H9 (cell line): ENCODE data around the gene MAP4K3. TPM values are rescaled to one million over a fixed set of nuclear protein-coding genes. Genes with fewer than 3 reads are reported as not detected.

Source experiments
- DNase-seq: peaks from one replicate; pipeline ENCODE4 v3.0.0-alpha.2; 2017
- H2AFZ ChIP-seq: one replicate; pipeline ENCODE4 v1.6.1; 2013; ENCODE audit warnings: mild to moderate bottlenecking, low read length, control low read depth, moderate library complexity
- H2AK5ac ChIP-seq: 2 replicates; pipeline ENCODE4 v1.6.1; 2013; ENCODE audit warnings: low read length, control low read depth, mixed read lengths; ENCODE audit not compliant: insufficient read length
- H2BK120ac ChIP-seq: one replicate; pipeline ENCODE4 v1.6.1; 2013; ENCODE audit warnings: low read depth, mild to moderate bottlenecking, low read length, control low read depth, inconsistent platforms; ENCODE audit not compliant: poor library complexity, severe bottlenecking
- H2BK12ac ChIP-seq: 2 replicates; pipeline ENCODE4 v1.6.1; 2013; ENCODE audit warnings: low read length, control low read depth, mixed read lengths, low read depth; ENCODE audit not compliant: insufficient read length
- H2BK15ac ChIP-seq: 2 replicates; pipeline ENCODE4 v1.6.1; 2013; ENCODE audit warnings: low read depth, low read length, control low read depth
- H2BK20ac ChIP-seq: one replicate; pipeline ENCODE4 v1.6.1; 2013; ENCODE audit warnings: low read depth, mild to moderate bottlenecking, low read length, control low read depth, inconsistent platforms; ENCODE audit not compliant: poor library complexity, severe bottlenecking
- H2BK5ac ChIP-seq: 2 replicates; pipeline ENCODE4 v1.6.1; 2013; ENCODE audit warnings: low read length, control low read depth, mixed read lengths; ENCODE audit not compliant: insufficient read length
- H3K14ac ChIP-seq: 2 replicates; pipeline ENCODE4 v1.6.1; 2013; ENCODE audit warnings: low read length, control low read depth; ENCODE audit not compliant: insufficient read depth
- H3K18ac ChIP-seq: 2 replicates; pipeline ENCODE4 v1.6.1; 2013; ENCODE audit warnings: low read depth, mild to moderate bottlenecking, mixed read lengths, low read length, control low read depth; ENCODE audit not compliant: insufficient read length
- H3K23ac ChIP-seq: 2 replicates; pipeline ENCODE4 v1.6.1; 2013; ENCODE audit warnings: low read length, control low read depth, mixed read lengths, low read depth; ENCODE audit not compliant: insufficient read length
- H3K23me2 ChIP-seq: 2 replicates; pipeline ENCODE4 v1.6.1; 2013; ENCODE audit warnings: low read depth, mild to moderate bottlenecking, mixed read lengths, low read length, control low read depth; ENCODE audit not compliant: insufficient read length, poor library complexity, severe bottlenecking
- H3K27ac ChIP-seq: 2 replicates; pipeline ENCODE4 v1.5.1; 2013; ENCODE audit warnings: low read length, control low read depth, mixed read lengths, low read depth; ENCODE audit not compliant: insufficient read length
- H3K27me3 ChIP-seq: 2 replicates; pipeline ENCODE4 v1.6.1; 2013; ENCODE audit warnings: low read length, control low read depth, inconsistent platforms; ENCODE audit not compliant: insufficient read depth
- H3K4ac ChIP-seq: 2 replicates; pipeline ENCODE4 v1.6.1; 2013; ENCODE audit warnings: low read depth, mild to moderate bottlenecking, control low read depth, inconsistent platforms, low read length, moderate library complexity
- H3K4me1 ChIP-seq: 2 replicates; pipeline ENCODE4 v1.6.1; 2013; ENCODE audit warnings: low read length, control low read depth, inconsistent platforms; ENCODE audit not compliant: insufficient read depth
- H3K4me2 ChIP-seq: 2 replicates; pipeline ENCODE4 v1.6.1; 2013; ENCODE audit warnings: low read length, control low read depth, mixed read lengths; ENCODE audit not compliant: insufficient read length, insufficient read depth
- H3K56ac ChIP-seq: 2 replicates; pipeline ENCODE4 v1.6.1; 2013; ENCODE audit warnings: low read depth, mild to moderate bottlenecking, mixed read lengths, low read length, control low read depth; ENCODE audit not compliant: insufficient read length
- H3K79me1 ChIP-seq: 2 replicates; pipeline ENCODE4 v1.6.1; 2013; ENCODE audit warnings: low read depth, mild to moderate bottlenecking, moderate library complexity, low read length, control low read depth, inconsistent platforms; ENCODE audit not compliant: insufficient read depth, poor library complexity, severe bottlenecking
- H3K79me2 ChIP-seq: 2 replicates; pipeline ENCODE4 v1.6.1; 2013; ENCODE audit warnings: low read length, control low read depth, inconsistent platforms; ENCODE audit not compliant: insufficient read depth
- H3K9ac ChIP-seq: 2 replicates; pipeline ENCODE4 v1.6.1; 2013; ENCODE audit warnings: low read length, control low read depth, mixed read lengths; ENCODE audit not compliant: insufficient read length; ENCODE audit errors: extremely low read depth
- H3K9me3 ChIP-seq: one replicate; pipeline ENCODE4 v1.6.1; 2013; ENCODE audit warnings: low read depth, low read length, inconsistent platforms; ENCODE audit not compliant: control insufficient read depth
- H3T11ph ChIP-seq: one replicate; pipeline ENCODE4 v1.6.1; 2013; ENCODE audit warnings: mild to moderate bottlenecking, low read length, control low read depth, inconsistent platforms
- H4K20me1 ChIP-seq: one replicate; pipeline ENCODE4 v1.6.1; 2013; ENCODE audit not compliant: control insufficient read depth, insufficient read length, insufficient read depth
- H4K5ac ChIP-seq: 2 replicates; pipeline ENCODE4 v1.6.1; 2013; ENCODE audit warnings: low read depth, mild to moderate bottlenecking, mixed read lengths, low read length, control low read depth; ENCODE audit not compliant: insufficient read length
- H4K8ac ChIP-seq: replicated peaks from 2 replicates; pipeline ENCODE4 v1.6.1; 2013; ENCODE audit warnings: low read length, control low read depth, mixed read lengths, low read depth; ENCODE audit not compliant: insufficient read length
- H4K91ac ChIP-seq: 2 replicates; pipeline ENCODE4 v1.6.1; 2013; ENCODE audit warnings: low read depth, mild to moderate bottlenecking, moderate library complexity, mixed read lengths, low read length, control low read depth; ENCODE audit not compliant: insufficient read length
- H3K27ac Mint-ChIP-seq, 3 experiments: 2 replicates in 2 of 3; 3 replicates in 1 of 3; pipeline ENCODE4 v1.8.0; 2020 to 2021; ENCODE audit warnings: mixed read lengths in 3 of 3, mild to moderate bottlenecking in 1 of 3, moderate library complexity in 1 of 3
- H3K27me3 Mint-ChIP-seq: 2 replicates; pipeline ENCODE4 v1.8.0; 2021; ENCODE audit warnings: low read depth, mild to moderate bottlenecking, moderate library complexity, mixed read lengths
- H3K36me3 Mint-ChIP-seq, 3 experiments: 2 replicates in 2 of 3; 3 replicates in 1 of 3; pipeline ENCODE4 v1.8.0; 2020 to 2021; ENCODE audit warnings: low read depth in 3 of 3, mixed read lengths in 3 of 3; ENCODE audit not compliant: insufficient read depth in 1 of 3
- H3K4me1 Mint-ChIP-seq, 2 experiments: 2 replicates each; pipeline ENCODE4 v1.8.0; 2020; ENCODE audit warnings: mixed read lengths in 2 of 2
- H3K4me3 Mint-ChIP-seq, 2 experiments: 2 replicates in 1 of 2; 3 replicates in 1 of 2; pipeline ENCODE4 v1.8.0; 2020 to 2021; ENCODE audit warnings: mild to moderate bottlenecking in 2 of 2, mixed read lengths in 2 of 2, moderate library complexity in 1 of 2
- H3K9me3 Mint-ChIP-seq, 2 experiments: 2 replicates in 1 of 2; 3 replicates in 1 of 2; pipeline ENCODE4 v1.8.0; 2020; ENCODE audit warnings: mild to moderate bottlenecking in 2 of 2, mixed read lengths in 2 of 2, moderate library complexity in 1 of 2
- CTCF ChIP-seq: fragments of 200-600 bp; sonication (generic); conservative IDR thresholded peaks from 3 replicates; pipeline ENCODE4 v1.8.0; 2021; ENCODE audit warnings: antibody characterized with exemption, mild to moderate bottlenecking
- WGBS: extraction: QIAGEN DNeasy Blood & Tissue Kit; methylation state at CpG from one replicate; pipeline ENCODE4 v1.1.7; 2013; ENCODE audit warnings: missing lambda C conversion rate, low lambda C conversion rate, mixed read lengths; ENCODE audit not compliant: insufficient read length; ENCODE audit errors: extremely low coverage; 5-methylcytosine and 5-hydroxymethylcytosine counted together
- total RNA-seq: library from RNA; stranded (reverse); gene quantifications from 2 replicates; pipeline ENCODE4 v1.2.1, GENCODE V29; 2021

Gene MAP4K3
- total RNA-seq, 1 experiment from 2014 or later, result 37.9 TPM

- Mint-ChIP-seq H3K27me3 (no peaks in the 10 kb centered on the region), H3K9me3 (no peaks in the 10 kb centered on the region; a peak in 1 of 5 replicates), H3K36me3 (peaks cover 0 to 2% (median 0%) of the 10 kb centered on the region in 3 experiments; a peak in 2 of 7 replicates), H3K4me1 (peaks cover 68 to 72% of the 10 kb centered on the region in 2 experiments), H3K27ac (no peak overlapping the region; a peak in 1 of 7 replicates), H3K4me3 (peak overlapping the region in 1 of 2 experiments; percentile 48; a peak in 3 of 5 replicates)
- Histone ChIP-seq H2BK5ac (no peak overlapping the region), H3K79me1 (peaks cover 8% of the 10 kb centered on the region), H3K9me3 (no peaks in the 10 kb centered on the region), H2BK12ac (no peak overlapping the region), H2BK15ac (no peak overlapping the region), H3K27ac (no peak overlapping the region), H3K4me1 (peaks cover 12% of the 10 kb centered on the region), H3K4me2 (no peak overlapping the region), H3K27me3 (no peaks in the 10 kb centered on the region), H2AFZ (no peak overlapping the region), H4K5ac (no peak overlapping the region), H3K9ac (no peak overlapping the region), H3K4ac (no peak overlapping the region), H4K8ac (no peak overlapping the region), H3K23ac (no peak overlapping the region), H3T11ph (no peak overlapping the region), H4K91ac (no peak overlapping the region), H4K20me1 (no peaks in the 10 kb centered on the region), H3K23me2 (peaks cover 18% of the 10 kb centered on the region), H3K14ac (no peak overlapping the region), H3K18ac (no peak overlapping the region), H2AK5ac (no peak overlapping the region), H2BK120ac (no peak overlapping the region), H3K56ac (no peak overlapping the region), H2BK20ac (no peak overlapping the region), H3K79me2 (peaks cover 50% of the 10 kb centered on the region; the same call in 1 of the 2 replicates)
- no peak for TF ChIP-seq CTCF
- no peak for DNase-seq
- WGBS, result no CpG with 5 or more reads among the region's 5 CpGs
Observed at GRCh38 chr2:39433586-39434195, 3.4 kb downstream of the MAP4K3 start.
